ENCODE measurements around the gene LIN28B. TPM values are rescaled to one million over a fixed set of nuclear protein-coding genes. Genes with fewer than 3 reads are reported as not detected.

LIN28B gene
- total RNA-seq, 1 experiment from 2014 or later = 0.25 TPM

GRCh38 chr6:104940893-104941728 is 15.8 kb upstream of the LIN28B start:
- H3K9me3 ChIP-seq (ENCODE audit: control insufficient read depth in 1 of 2, insufficient read depth in 1 of 2, low read depth in 1 of 2, low read length in 2 of 2) = no peaks in the 10 kb centered on the region
- ATAC-seq = no peak
- no peaks in the 10 kb centered on the region for H3K36me3 ChIP-seq (ENCODE audit: control insufficient read depth in 1 of 2, insufficient read depth in 2 of 2, low read length in 2 of 2)
- TF ChIP-seq, protein P1, sequence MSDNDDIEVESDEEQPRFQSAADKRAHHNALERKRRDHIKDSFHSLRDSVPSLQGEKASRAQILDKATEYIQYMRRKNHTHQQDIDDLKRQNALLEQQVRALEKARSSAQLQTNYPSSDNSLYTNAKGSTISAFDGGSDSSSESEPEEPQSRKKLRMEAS (IDR thresholded peaks at IDR 0.05) = no peak
- TF ChIP-seq EGR1 (IDR thresholded peaks at IDR 0.05; ENCODE audit: low read depth) = no peak
- TF ChIP-seq, protein P2, sequence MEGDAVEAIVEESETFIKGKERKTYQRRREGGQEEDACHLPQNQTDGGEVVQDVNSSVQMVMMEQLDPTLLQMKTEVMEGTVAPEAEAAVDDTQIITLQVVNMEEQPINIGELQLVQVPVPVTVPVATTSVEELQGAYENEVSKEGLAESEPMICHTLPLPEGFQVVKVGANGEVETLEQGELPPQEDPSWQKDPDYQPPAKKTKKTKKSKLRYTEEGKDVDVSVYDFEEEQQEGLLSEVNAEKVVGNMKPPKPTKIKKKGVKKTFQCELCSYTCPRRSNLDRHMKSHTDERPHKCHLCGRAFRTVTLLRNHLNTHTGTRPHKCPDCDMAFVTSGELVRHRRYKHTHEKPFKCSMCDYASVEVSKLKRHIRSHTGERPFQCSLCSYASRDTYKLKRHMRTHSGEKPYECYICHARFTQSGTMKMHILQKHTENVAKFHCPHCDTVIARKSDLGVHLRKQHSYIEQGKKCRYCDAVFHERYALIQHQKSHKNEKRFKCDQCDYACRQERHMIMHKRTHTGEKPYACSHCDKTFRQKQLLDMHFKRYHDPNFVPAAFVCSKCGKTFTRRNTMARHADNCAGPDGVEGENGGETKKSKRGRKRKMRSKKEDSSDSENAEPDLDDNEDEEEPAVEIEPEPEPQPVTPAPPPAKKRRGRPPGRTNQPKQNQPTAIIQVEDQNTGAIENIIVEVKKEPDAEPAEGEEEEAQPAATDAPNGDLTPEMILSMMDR (IDR thresholded peaks at IDR 0.05 in 2 of 3, conservative IDR thresholded peaks at IDR 0.05 in 1 of 3; ENCODE audit: borderline replicate concordance in 1 of 3, insufficient read depth in 1 of 3, low read depth in 2 of 3, low read length in 2 of 3) = no peak
- no peak for TF ChIP-seq ZFX (IDR thresholded peaks at IDR 0.05)
- TF ChIP-seq JUND (IDR thresholded peaks at IDR 0.05) = no peak
- TF ChIP-seq SIN3A (IDR thresholded peaks at IDR 0.05; ENCODE audit: low read depth) = no peak
- no peak for TF ChIP-seq YY1 (IDR thresholded peaks at IDR 0.05; ENCODE audit: extremely low read depth, insufficient replicate concordance, low read depth, low read length)
- no peak for TF ChIP-seq EZH2 (IDR thresholded peaks at IDR 0.05)
- TF ChIP-seq EZH2phosphoT487 (IDR thresholded peaks at IDR 0.05; ENCODE audit: borderline replicate concordance) = no peak
- TF ChIP-seq POLR2AphosphoS5 (IDR thresholded peaks at IDR 0.05; ENCODE audit: low read depth, low read length) = no peak
- no peak for TF ChIP-seq CBX3 (IDR thresholded peaks at IDR 0.05; ENCODE audit: low read depth)
- no peaks in the 10 kb centered on the region for H3K27me3 ChIP-seq (ENCODE audit: insufficient read depth, low read length)
- H2AFZ ChIP-seq (ENCODE audit: low read depth, low read length, poor library complexity, severe bottlenecking) = no peak overlapping the region
- H3K4me1 ChIP-seq (ENCODE audit: control insufficient read depth in 1 of 2, insufficient read depth in 2 of 2, low read length in 2 of 2) = no peaks in the 10 kb centered on the region
- no peak overlapping the region for H3K27ac ChIP-seq (ENCODE audit: low read depth, low read length)
- DNase-seq (ENCODE audit: low read depth, low spot score) = no peak
- H3K4me3 ChIP-seq (replicated peaks in 1 of 2; ENCODE audit: low read depth in 1 of 2, low read length in 2 of 2) = no peak overlapping the region
- no peaks in the 10 kb centered on the region for H3K9me2 ChIP-seq (ENCODE audit: insufficient read depth)
- H3K9ac ChIP-seq (ENCODE audit: low read length) = no peak overlapping the region
- intact Hi-C loops (cut with micrococcal nuclease) = no loop called here
- no peaks in the 10 kb centered on the region for H4K20me1 ChIP-seq (ENCODE audit: insufficient read depth)
- ChIA-PET RAD21 (ENCODE audit: low non-redundant PET in 1 of 2, low total read pairs in 2 of 2, uncharacterized antibody in 2 of 2, unreplicated experiment in 2 of 2) (no interaction called here), POLR2A (no interaction called here), CTCF (no interaction called here)
- BruUV-seq (replicated peaks) = no TSS peak
- no peak overlapping the region for H3K4me2 ChIP-seq (ENCODE audit: low read length)
- no peaks in the 10 kb centered on the region for H3K79me2 ChIP-seq (ENCODE audit: insufficient read depth, low read length)

Measured in HCT116 (cell line).